CD14-positive monocyte (primary cell): ENCODE data around the gene ENO2. TPM values are rescaled to one million over a fixed set of nuclear protein-coding genes. Genes with fewer than 3 reads are reported as not detected.

ENCODE experiments used
- DNase-seq, 3 donors: peaks; one replicate each; pipeline ENCODE4 v3.0.0-alpha.2; 2011 to 2022
- H2AFZ ChIP-seq: 2 replicates; pipeline ENCODE4 v1.6.0; 2012; ENCODE audit warnings: mild to moderate bottlenecking, low read depth, low read length, inconsistent platforms; ENCODE audit not compliant: insufficient read depth, poor library complexity, severe bottlenecking
- H3K27ac ChIP-seq, 2 donors: 1 replicate in 1 of 2; 2 replicates in 1 of 2; pipeline ENCODE4 v1.5.1; 2012 to 2013; ENCODE audit warnings: low read length in 2 of 2, control low read depth in 1 of 2, inconsistent platforms in 1 of 2, low read depth in 1 of 2, mild to moderate bottlenecking in 1 of 2
- H3K27me3 ChIP-seq, 2 donors: one replicate each; pipeline versions ENCODE4 v1.6.0 to v1.6.1; 2011 to 2013; ENCODE audit warnings: low read length in 2 of 2; ENCODE audit not compliant: control insufficient read depth in 2 of 2, insufficient read depth in 2 of 2
- H3K36me3 ChIP-seq, 2 donors: replicated peaks in 1 of 2; 1 replicate in 1 of 2; 2 replicates in 1 of 2; pipeline versions ENCODE4 v1.5.1 to v1.6.1; 2012 to 2013; ENCODE audit warnings: low read length in 2 of 2, control low read depth in 1 of 2, inconsistent platforms in 1 of 2, mild to moderate bottlenecking in 1 of 2; ENCODE audit not compliant: insufficient read depth in 2 of 2, control insufficient read depth in 1 of 2
- H3K4me1 ChIP-seq, 2 donors: 1 replicate in 1 of 2; 2 replicates in 1 of 2; pipeline versions ENCODE4 v1.5.1 to v1.6.1; 2012 to 2013; ENCODE audit warnings: low read length in 2 of 2, control low read depth in 1 of 2, inconsistent platforms in 1 of 2, mild to moderate bottlenecking in 1 of 2, moderate library complexity in 1 of 2; ENCODE audit not compliant: insufficient read depth in 2 of 2, control insufficient read depth in 1 of 2
- H3K4me2 ChIP-seq: replicated peaks from 2 replicates; pipeline ENCODE3; 2012; ENCODE audit warnings: low read length, moderate library complexity, mild to moderate bottlenecking; ENCODE audit not compliant: poor library complexity, severe bottlenecking; ENCODE audit errors: extremely low read depth
- H3K4me3 ChIP-seq, 3 experiments: fragments of 200-600 bp in 1 of 3; sonication (generic) in 1 of 3; replicated peaks in 1 of 3; 1 replicate in 2 of 3; 2 replicates in 1 of 3; pipeline ENCODE4 v1.5.1; 2011 to 2013; ENCODE audit warnings: low read length in 3 of 3, mild to moderate bottlenecking in 3 of 3, control low read depth in 2 of 3, low read depth in 2 of 3, inconsistent platforms in 1 of 3, moderate library complexity in 1 of 3
- H3K79me2 ChIP-seq: 2 replicates; pipeline ENCODE4 v1.6.0; 2012; ENCODE audit warnings: mild to moderate bottlenecking, control low read depth, inconsistent platforms, low read length, moderate library complexity; ENCODE audit not compliant: insufficient read depth
- H3K9ac ChIP-seq: 2 replicates; pipeline ENCODE4 v1.6.0; 2017; ENCODE audit warnings: low read length, mild to moderate bottlenecking; ENCODE audit not compliant: insufficient read depth, poor library complexity, severe bottlenecking
- H3K9me3 ChIP-seq, 2 donors: replicated peaks in 1 of 2; 1 replicate in 1 of 2; 2 replicates in 1 of 2; pipeline versions ENCODE4 v1.5.1 to v1.6.1; 2012 to 2013; ENCODE audit warnings: low read length in 2 of 2, control low read depth in 1 of 2; ENCODE audit not compliant: control insufficient read depth in 1 of 2, insufficient read depth in 1 of 2
- H4K20me1 ChIP-seq: 2 replicates; pipeline ENCODE4 v1.6.0; 2012; ENCODE audit warnings: mild to moderate bottlenecking, low read length, control low read depth, moderate library complexity; ENCODE audit not compliant: insufficient read depth
- H3K27ac Mint-ChIP-seq, 7 donors: one replicate each; pipeline ENCODE4 v1.8.0; 2020; ENCODE audit warnings: mild to moderate bottlenecking in 7 of 7, mixed read lengths in 7 of 7, moderate library complexity in 6 of 7, inconsistent platforms in 2 of 7
- H3K27me3 Mint-ChIP-seq, 3 donors: one replicate each; pipeline ENCODE4 v1.8.0; 2021 to 2022; ENCODE audit warnings: low read depth in 3 of 3, mild to moderate bottlenecking in 3 of 3, mixed read lengths in 3 of 3, moderate library complexity in 3 of 3, inconsistent platforms in 1 of 3
- H3K36me3 Mint-ChIP-seq, 2 donors: one replicate each; pipeline ENCODE4 v1.8.0; 2020; ENCODE audit warnings: mixed read lengths in 2 of 2, inconsistent platforms in 1 of 2, mild to moderate bottlenecking in 1 of 2
- H3K4me1 Mint-ChIP-seq: one replicate; pipeline ENCODE4 v1.8.0; 2020; ENCODE audit warnings: mild to moderate bottlenecking, mixed read lengths
- H3K4me3 Mint-ChIP-seq, 2 donors: one replicate each; pipeline ENCODE4 v1.8.0; 2020; ENCODE audit warnings: mild to moderate bottlenecking in 2 of 2, mixed read lengths in 2 of 2, moderate library complexity in 1 of 2
- H3K9me3 Mint-ChIP-seq, 7 donors: one replicate each; pipeline ENCODE4 v1.8.0; 2020 to 2022; ENCODE audit warnings: mixed read lengths in 7 of 7, mild to moderate bottlenecking in 6 of 7, moderate library complexity in 6 of 7, inconsistent platforms in 2 of 7
- CTCF ChIP-seq: fragments of 200-600 bp; IDR thresholded peaks from one replicate; pipeline ENCODE4 v1.8.0; 2022; ENCODE audit warnings: antibody characterized with exemption, mild to moderate bottlenecking
- WGBS: methylation state at CpG from one replicate; pipeline ENCODE4 v1.1.5; 2013; ENCODE audit warnings: missing lambda C conversion rate; ENCODE audit not compliant: insufficient coverage; 5-methylcytosine and 5-hydroxymethylcytosine counted together
- intact Hi-C, 2 donors: fragments of 100-400 bp; cut with micrococcal nuclease; formaldehyde crosslinking; loops; one replicate each; pipeline versions ENCODE4 v1.15.0 to v1.15.1; 2023
- polyA plus RNA-seq, 3 donors: library from polyadenylated mRNA; depleted of rRNA in 1 of 3; unstranded in 2 of 3; stranded (reverse) in 1 of 3; fragments of 300-500 nt in 2 of 3; fragments of >200 nt in 1 of 3; fragmentation: Illumina TruSeq in 2 of 3; gene quantifications; 1 replicate in 2 of 3; 2 replicates in 1 of 3; pipeline ENCODE4 v1.2.3, GENCODE V29; 2012 to 2021

ENO2 gene
- polyA plus RNA-seq, 3 donors: 0.09 to 0.43 (median 0.19) TPM

GRCh38 chr12:6954316-6955107, 40.1 kb downstream of the ENO2 start:
- Mint-ChIP-seq H3K4me1 (peaks cover 73% of the 10 kb centered on the region), H3K9me3 (peaks cover 0 to 2% (median 0%) of the 10 kb centered on the region in 7 donors), H3K36me3 (peaks cover 64 to 76% of the 10 kb centered on the region in 2 donors), H3K4me3 (peak overlapping the region; percentile 97 to 99), H3K27ac (peak overlapping the region; percentile 93 to 98 (median 96)), H3K27me3 (peaks cover 0 to 5% (median 0%) of the 10 kb centered on the region in 3 donors)
- H3K4me2 ChIP-seq: peak overlapping the region; percentile 92
- no peaks in the 10 kb centered on the region for H3K27me3 ChIP-seq
- DNase-seq: peak in 1 of 3 donors; percentile 39
- peaks cover 94% of the 10 kb centered on the region for H3K79me2 ChIP-seq
- peak overlapping the region; percentile 93 for H3K9ac ChIP-seq
- H3K4me1 ChIP-seq: peaks cover 77 to 84% of the 10 kb centered on the region in 2 donors
- no peak for TF ChIP-seq CTCF
- H2AFZ ChIP-seq: no peak overlapping the region
- H4K20me1 ChIP-seq: peaks cover 82% of the 10 kb centered on the region
- intact Hi-C loops: loop anchor here in 1 of 2 donors (5.0 to 10.0 kb wide), 2 partner anchors 63 to 420 kb away; partner anchors contain the start of genes GAPDH and LPCAT3
- peak overlapping the region; percentile 87 to 95 for H3K27ac ChIP-seq
- H3K36me3 ChIP-seq: peaks cover 55 to 60% of the 10 kb centered on the region in 2 donors
- no peaks in the 10 kb centered on the region for H3K9me3 ChIP-seq
- 78% methylated on average over 19 of the region's 21 CpGs for WGBS
- peak overlapping the region; percentile 61 to 99 (median 98) for H3K4me3 ChIP-seq

DNA sequence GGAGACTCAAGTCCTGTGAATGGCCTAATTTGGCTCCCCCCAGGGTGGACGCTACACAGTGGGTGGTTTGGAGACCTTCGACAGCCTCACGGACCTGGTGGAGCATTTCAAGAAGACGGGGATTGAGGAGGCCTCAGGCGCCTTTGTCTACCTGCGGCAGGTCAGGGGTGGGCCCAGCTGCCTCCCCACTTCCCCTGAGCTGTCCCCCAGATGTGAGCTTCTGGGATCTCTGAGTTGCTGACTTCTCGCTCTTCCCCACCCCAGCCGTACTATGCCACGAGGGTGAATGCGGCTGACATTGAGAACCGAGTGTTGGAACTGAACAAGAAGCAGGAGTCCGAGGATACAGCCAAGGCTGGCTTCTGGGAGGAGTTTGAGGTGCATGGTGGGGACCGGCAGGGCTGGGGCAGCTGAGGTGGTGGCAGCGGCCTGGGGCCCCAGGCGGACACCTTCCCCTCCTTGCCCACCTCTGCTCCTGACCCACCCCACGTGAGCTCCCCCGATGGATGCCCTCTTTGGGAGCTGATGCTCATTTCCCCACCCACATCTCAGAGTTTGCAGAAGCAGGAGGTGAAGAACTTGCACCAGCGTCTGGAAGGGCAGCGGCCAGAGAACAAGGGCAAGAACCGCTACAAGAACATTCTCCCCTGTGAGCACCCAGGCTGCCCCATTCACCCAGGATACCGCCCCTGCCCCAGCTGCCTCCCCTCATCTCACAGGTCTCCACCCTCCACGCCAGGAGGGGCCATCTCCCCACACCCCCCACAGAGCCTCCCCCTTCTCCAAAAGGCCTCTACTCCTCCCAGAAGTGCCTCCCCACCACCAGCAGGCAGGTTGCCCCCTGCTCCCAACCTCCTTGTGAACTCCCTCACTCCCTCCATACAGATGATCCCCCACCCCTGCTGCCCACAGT, 41.0 kb downstream of the ENO2 start:
- Histone ChIP-seq H3K4me2 (peak overlapping the region; percentile 92), H3K27ac (peak overlapping the region; percentile 87 to 95), H3K9ac (no peak overlapping the region), H4K20me1 (peaks cover 91% of the 10 kb centered on the region), H3K36me3 (peaks cover 62 to 68% of the 10 kb centered on the region in 2 donors), H2AFZ (no peak overlapping the region), H3K4me3 (peak overlapping the region in 1 of 3 experiments; percentile 98), H3K27me3 (no peaks in the 10 kb centered on the region), H3K9me3 (no peaks in the 10 kb centered on the region), H3K79me2 (peaks cover 99% of the 10 kb centered on the region), H3K4me1 (peaks cover 77 to 84% of the 10 kb centered on the region in 2 donors)
- Mint-ChIP-seq H3K4me3 (peak overlapping the region; percentile 43 to 48), H3K27me3 (peaks cover 0 to 5% (median 0%) of the 10 kb centered on the region in 3 donors), H3K36me3 (peaks cover 67 to 84% of the 10 kb centered on the region in 2 donors), H3K9me3 (peaks cover 0 to 2% (median 0%) of the 10 kb centered on the region in 7 donors), H3K4me1 (peaks cover 73% of the 10 kb centered on the region), H3K27ac (peak overlapping the region; percentile 93 to 99 (median 96))
- WGBS: 78% methylated on average over 12 of the region's 22 CpGs
- DNase-seq: no peak
- intact Hi-C loops: loop anchor here in 1 of 2 donors (10.0 kb wide), 1 partner anchor 421 kb away; the partner anchor contains the start of gene GAPDH
- no peak for TF ChIP-seq CTCF
